HG03457 (cell line): ENCODE results near the gene NKTR.

Experiments used
- ATAC-seq: cut with Tn5 transposase; IDR thresholded peaks from one replicate; pipeline ENCODE4 v1.9.1; 2021; ENCODE audit warnings: moderate number of reproducible peaks; ENCODE audit not compliant: unreplicated experiment

The NKTR gene

DNA sequence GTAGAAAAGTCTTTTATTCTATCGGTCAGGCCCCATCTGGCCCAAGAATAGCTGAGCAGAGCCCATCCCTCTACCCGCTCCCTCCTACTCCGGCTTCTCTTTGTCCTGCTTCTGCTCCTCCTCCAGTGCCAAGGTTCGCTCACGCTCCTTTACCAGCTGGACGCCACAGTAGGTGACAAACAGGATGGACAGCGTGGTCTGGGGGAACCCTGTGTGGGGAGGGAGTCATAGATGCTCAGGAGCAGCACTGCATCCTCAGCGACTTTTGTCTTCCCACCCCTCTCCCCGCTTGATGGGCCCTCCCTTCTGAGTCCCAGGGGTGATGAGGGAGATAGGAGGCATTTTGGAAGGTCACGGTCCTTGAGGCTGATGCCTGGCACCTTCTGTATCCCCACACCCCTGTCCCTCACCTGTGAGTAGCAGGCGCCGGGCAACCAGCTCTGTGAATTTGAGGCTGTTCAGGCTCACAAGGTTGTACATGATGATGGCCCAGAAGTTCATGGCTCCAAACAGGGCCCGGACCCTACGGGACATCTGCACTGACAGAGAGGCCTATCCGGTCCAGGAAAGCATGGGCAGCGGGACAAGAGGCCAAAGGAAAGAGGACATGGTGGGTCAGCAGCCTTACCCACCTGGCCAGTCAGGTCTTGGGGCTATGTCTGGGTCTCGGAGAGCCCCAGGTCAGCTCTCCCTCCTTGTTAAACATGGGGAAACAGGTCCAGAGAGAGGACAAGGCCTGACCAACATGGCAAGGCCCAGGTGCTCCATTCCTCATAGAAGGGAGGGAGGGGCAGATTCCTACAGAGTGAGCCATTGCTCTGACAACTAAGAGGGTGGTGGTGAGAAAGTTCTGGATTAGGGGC is 92.4 kb downstream of the NKTR start:
- ATAC-seq, result no peak

DNA sequence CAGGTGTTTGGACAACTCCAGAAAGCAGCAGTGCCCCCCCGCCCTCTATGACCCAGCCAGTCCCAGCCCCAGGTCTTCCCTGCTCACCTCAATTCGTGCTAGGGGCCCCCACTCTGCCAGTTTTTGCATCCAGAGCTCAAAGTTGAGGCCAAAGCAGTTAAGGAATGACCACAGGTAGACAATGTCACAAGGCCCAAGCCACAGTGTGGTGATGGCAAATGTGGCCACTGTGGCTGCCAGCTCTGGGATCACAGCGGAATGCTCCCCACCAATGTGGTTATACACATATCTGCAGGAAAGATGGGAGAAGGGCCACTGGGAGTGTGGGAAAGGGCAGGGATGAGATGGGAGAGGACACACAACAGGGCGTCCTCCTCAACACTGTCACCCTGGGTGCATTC is 93.0 kb downstream of the NKTR start:
- ATAC-seq, result no peak

DNA sequence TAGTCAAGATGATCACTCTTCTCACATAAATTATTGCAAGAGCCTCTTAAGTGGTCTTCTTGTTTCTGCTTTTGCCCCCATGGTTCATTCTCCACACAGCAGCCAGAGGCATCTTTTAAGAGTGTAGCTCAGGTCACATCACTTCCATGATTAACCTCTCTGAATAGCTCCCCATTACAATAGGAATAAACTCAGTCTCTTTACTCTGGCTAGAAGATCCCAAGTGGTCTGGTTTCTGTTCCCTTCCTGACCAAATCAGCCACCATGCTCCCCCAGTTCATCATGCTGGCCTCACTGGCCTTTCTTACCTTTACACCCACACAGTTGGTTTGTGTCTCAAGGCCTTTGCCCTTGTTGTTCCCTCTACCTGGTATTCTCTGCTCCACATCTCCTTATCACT is 93.9 kb downstream of the NKTR start:
- ATAC-seq, result no peak

GRCh38 chr3:42696356-42697288 is 96.1 kb downstream of the NKTR start:
- ATAC-seq, result no peak

DNA sequence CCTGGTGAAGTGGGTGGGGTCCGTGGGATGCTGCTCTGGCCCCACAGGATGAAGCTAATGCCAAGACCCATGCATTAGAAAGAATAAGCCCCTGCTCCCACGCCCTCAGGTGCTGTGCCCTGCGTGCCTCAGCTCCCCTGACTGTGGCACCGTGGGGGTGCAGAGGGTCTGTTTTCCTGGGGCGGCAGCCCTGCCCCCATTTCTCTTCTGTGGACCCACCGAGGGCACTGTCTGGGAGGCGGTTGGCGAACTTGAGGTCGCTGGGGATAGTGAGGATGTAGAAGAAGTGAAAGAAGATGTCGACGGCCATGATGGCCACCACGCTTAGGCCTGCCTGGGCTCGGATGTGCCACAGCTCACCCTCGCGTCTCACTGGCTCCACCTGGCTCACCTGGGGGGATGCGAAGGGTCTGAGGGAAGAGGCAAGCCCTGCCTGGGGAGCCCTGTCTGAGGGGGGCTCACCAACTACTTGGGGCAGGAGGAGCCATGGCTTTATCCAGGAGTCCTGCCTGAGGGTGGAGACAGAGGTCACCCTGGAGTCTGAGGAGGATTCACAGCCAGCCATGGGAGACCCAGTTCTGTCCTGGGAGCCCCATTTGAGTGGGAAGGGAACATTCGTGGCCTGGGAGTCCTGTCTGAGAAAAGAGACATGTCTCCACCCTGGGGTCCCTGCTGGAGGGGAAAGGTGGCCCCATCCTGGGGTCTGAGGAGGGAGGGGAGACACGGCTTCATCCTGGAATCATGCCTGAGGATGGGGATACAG is 97.0 kb downstream of the NKTR start:
- ATAC-seq, result no peak
